ENCODE results near the gene FAM20A.

- TF ChIP-seq FOXM1 (IDR thresholded peaks at IDR 0.05; ENCODE audit: borderline replicate concordance, low read depth) (no peak), TAF1 (IDR thresholded peaks at IDR 0.05; ENCODE audit: low read depth) (no peak), ZBTB7A (IDR thresholded peaks at IDR 0.05; ENCODE audit: low read depth) (no peak), EP300 (IDR thresholded peaks at IDR 0.05; ENCODE audit: borderline replicate concordance) (no peak), EGR1 (IDR thresholded peaks at IDR 0.05) (no peak), REST (IDR thresholded peaks at IDR 0.05; ENCODE audit: low read depth) (no peak), CEBPB (IDR thresholded peaks at IDR 0.05) (no peak), MAX (IDR thresholded peaks at IDR 0.05) (no peak), YY1 (IDR thresholded peaks at IDR 0.05; ENCODE audit: low read depth) (no peak), RAD21 (IDR thresholded peaks at IDR 0.05; ENCODE audit: low read depth) (no peak), TCF12 (IDR thresholded peaks at IDR 0.05; ENCODE audit: low read depth) (no peak), TEAD4 (IDR thresholded peaks at IDR 0.05) (no peak), CREB1 (IDR thresholded peaks at IDR 0.05; ENCODE audit: low read depth) (no peak)
- TF ChIP-seq, protein P1, sequence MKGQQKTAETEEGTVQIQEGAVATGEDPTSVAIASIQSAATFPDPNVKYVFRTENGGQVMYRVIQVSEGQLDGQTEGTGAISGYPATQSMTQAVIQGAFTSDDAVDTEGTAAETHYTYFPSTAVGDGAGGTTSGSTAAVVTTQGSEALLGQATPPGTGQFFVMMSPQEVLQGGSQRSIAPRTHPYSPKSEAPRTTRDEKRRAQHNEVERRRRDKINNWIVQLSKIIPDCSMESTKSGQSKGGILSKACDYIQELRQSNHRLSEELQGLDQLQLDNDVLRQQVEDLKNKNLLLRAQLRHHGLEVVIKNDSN (IDR thresholded peaks at IDR 0.05) = no peak
Observed at GRCh38 chr17:68491381-68492231, 109.6 kb downstream of the FAM20A start.
